Transverse colon (tissue), 4 donors: ENCODE results near the gene CRYGD.

Experiments used
- EP300 ChIP-seq: sonication (generic); formaldehyde crosslinking; IDR thresholded peaks from one replicate; pipeline ENCODE4 v1.6.1; 2017; ENCODE audit warnings: antibody characterized with exemption, low read depth
- POLR2A ChIP-seq: fragments of 450-650 bp; IDR thresholded peaks from one replicate; pipeline ENCODE4 v1.6.1; 2016; ENCODE audit warnings: antibody characterized with exemption, mild to moderate bottlenecking, moderate library complexity
- POLR2AphosphoS5 ChIP-seq, 3 donors: sonication (generic); formaldehyde crosslinking; IDR thresholded peaks; one replicate each; pipeline ENCODE4 v1.6.1; 2016; ENCODE audit warnings: antibody characterized with exemption in 3 of 3
- TF ChIP-seq, protein P1 (sequence below), 5 experiments: fragments of 200-600 bp in 3 of 5; fragments of 450-650 bp in 2 of 5; sonication (generic) in 3 of 5; IDR thresholded peaks; 1 replicate in 2 of 5; 2 replicates in 3 of 5; pipeline ENCODE4 v1.5.1; 2016 to 2017; ENCODE audit warnings: antibody characterized with exemption in 5 of 5, inconsistent platforms in 3 of 5, mild to moderate bottlenecking in 2 of 5, moderate library complexity in 1 of 5

DNA sequence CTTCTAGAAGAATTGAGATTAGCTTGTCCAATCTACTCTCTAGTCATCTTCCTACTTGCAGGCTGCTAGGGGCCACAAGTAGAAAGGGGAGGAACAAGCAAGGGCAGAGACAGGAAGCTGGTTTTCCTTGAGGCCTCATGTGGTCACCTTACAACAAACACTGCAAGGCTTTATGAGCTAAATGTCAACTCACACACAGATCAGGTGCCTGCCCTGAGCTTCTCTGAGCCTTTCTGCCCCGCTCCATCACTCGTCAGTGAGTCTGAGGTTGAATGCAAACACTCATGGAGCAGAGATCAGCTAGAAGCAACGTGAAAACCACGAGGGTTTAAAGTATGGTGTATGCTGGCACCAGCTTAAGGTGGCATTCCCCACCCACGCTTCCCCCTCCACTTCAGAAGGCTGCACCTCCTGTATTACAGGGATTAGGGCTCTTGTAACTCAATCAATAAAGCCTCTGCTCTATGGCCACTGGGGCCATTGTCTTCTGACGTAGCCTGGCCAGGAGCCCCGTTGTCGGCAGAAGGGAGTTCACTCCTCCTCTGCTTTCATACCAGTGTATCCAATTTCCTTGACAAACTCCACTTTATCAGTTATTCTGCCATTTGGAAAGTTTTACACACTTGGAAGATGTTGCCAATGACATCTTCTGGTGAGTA lies 10.7 kb upstream of the CRYGD start:
- TF ChIP-seq POLR2AphosphoS5 (IDR thresholded peaks at IDR 0.05) = no peak
- TF ChIP-seq EP300 = no peak
- TF ChIP-seq, protein P1, sequence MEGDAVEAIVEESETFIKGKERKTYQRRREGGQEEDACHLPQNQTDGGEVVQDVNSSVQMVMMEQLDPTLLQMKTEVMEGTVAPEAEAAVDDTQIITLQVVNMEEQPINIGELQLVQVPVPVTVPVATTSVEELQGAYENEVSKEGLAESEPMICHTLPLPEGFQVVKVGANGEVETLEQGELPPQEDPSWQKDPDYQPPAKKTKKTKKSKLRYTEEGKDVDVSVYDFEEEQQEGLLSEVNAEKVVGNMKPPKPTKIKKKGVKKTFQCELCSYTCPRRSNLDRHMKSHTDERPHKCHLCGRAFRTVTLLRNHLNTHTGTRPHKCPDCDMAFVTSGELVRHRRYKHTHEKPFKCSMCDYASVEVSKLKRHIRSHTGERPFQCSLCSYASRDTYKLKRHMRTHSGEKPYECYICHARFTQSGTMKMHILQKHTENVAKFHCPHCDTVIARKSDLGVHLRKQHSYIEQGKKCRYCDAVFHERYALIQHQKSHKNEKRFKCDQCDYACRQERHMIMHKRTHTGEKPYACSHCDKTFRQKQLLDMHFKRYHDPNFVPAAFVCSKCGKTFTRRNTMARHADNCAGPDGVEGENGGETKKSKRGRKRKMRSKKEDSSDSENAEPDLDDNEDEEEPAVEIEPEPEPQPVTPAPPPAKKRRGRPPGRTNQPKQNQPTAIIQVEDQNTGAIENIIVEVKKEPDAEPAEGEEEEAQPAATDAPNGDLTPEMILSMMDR (IDR thresholded peaks at IDR 0.05) = no peak
- no peak for TF ChIP-seq POLR2A
